ENCODE data around the gene TEK. TPM values are rescaled to one million over a fixed set of nuclear protein-coding genes. Genes with fewer than 3 reads are reported as not detected.
"Not testable (repeated sequence)": the region's sequence is repeated elsewhere in the genome, so short reads cannot be mapped to it uniquely, and the experiment has no call there.

TEK gene
- total RNA-seq, 6 donors from 2014 or later: 13.6 to 46.7 (median 26.5) TPM

DNA sequence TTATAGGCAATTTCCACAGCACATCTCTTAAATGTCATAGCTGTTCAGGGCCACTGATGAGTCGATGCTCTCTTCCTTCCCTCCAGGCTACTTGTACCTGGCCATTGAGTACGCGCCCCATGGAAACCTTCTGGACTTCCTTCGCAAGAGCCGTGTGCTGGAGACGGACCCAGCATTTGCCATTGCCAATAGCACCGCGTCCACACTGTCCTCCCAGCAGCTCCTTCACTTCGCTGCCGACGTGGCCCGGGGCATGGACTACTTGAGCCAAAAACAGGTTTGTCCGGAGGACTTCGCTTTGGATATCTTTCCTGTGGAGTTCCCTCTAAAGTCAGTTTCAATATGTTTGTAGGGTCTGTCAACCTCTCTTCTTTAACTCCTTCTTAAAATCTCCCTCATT lies 103.6 kb downstream of the TEK start:
- ATAC-seq (ENCODE audit: low FRiP score in 2 of 2) (no peak), DNase-seq (peak in 1 of 2 donors; percentile 42)
- no peaks in the 10 kb centered on the region for H3K9me3 ChIP-seq
- no peak overlapping the region for H3K27ac ChIP-seq
- peaks cover 0 to 8% (median 3%) of the 10 kb centered on the region in 4 donors for H3K4me1 ChIP-seq
- WGBS, 2 donors: 93 to 97% methylated on average over 14 of the region's 14 CpGs
- H3K27me3 ChIP-seq: no peaks in the 10 kb centered on the region
- TF ChIP-seq EP300 (IDR thresholded peaks at IDR 0.05): no peak
- no peak for TF ChIP-seq POLR2AphosphoS5 (IDR thresholded peaks at IDR 0.05)
- TF ChIP-seq POLR2A (IDR thresholded peaks at IDR 0.05): no peak
- TF ChIP-seq CTCF (IDR thresholded peaks at IDR 0.05): no peak
- peaks cover 0 to 35% (median 5%) of the 10 kb centered on the region in 4 donors for H3K36me3 ChIP-seq
- no peak overlapping the region for H3K4me3 ChIP-seq

DNA sequence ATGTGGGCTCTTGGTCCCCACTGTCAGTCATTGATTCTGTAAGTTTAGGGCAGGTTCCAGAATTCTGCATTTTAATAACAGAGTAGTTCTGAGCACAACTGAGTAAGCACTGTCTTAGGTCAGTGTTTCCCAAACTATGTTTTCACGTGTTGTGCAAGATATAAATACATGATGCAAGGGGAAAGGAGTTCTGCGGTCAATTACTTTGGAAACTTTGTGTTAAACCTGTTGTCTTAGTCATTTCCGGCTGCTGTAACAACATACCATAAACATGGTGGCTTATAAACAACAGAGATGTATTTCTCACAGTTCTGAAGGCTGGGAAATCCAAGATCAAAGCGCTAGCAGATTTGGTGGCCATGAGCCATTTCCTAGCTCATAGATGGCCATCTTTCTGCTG lies 118.2 kb downstream of the TEK start:
- ATAC-seq (ENCODE audit: low FRiP score in 2 of 2) (no peak), DNase-seq (no peak)
- Histone ChIP-seq H3K9me3 (peaks cover 0 to 4% (median 2%) of the 10 kb centered on the region in 4 donors), H3K4me3 (no peak overlapping the region), H3K36me3 (peaks cover 0 to 52% (median 5%) of the 10 kb centered on the region in 4 donors), H3K4me1 (no peaks in the 10 kb centered on the region), H3K27ac (no peak overlapping the region), H3K27me3 (no peaks in the 10 kb centered on the region)
- TF ChIP-seq EP300 (IDR thresholded peaks at IDR 0.05): no peak
- TF ChIP-seq CTCF (IDR thresholded peaks at IDR 0.05): no peak
- TF ChIP-seq POLR2AphosphoS5 (IDR thresholded peaks at IDR 0.05): no peak
- no peak for TF ChIP-seq POLR2A (IDR thresholded peaks at IDR 0.05)
- WGBS, 2 donors: 83 to 93% methylated on average over 4 of the region's 4 CpGs

GRCh38 chr9:27239648-27240047 lies 130.6 kb downstream of the TEK start:
- H3K9me3 ChIP-seq: peaks cover 3 to 22% (median 17%) of the 10 kb centered on the region in 4 donors
- H3K36me3 ChIP-seq; H3K4me3 ChIP-seq; ATAC-seq (ENCODE audit: low FRiP score in 2 of 2); H3K27ac ChIP-seq; H3K4me1 ChIP-seq; H3K27me3 ChIP-seq: not testable (repeated sequence)
- peak in 1 of 2 donors; percentile 46 for DNase-seq
- WGBS, 2 donors: 74 to 80% methylated on average over 11 to 12 of the region's 12 CpGs

DNA sequence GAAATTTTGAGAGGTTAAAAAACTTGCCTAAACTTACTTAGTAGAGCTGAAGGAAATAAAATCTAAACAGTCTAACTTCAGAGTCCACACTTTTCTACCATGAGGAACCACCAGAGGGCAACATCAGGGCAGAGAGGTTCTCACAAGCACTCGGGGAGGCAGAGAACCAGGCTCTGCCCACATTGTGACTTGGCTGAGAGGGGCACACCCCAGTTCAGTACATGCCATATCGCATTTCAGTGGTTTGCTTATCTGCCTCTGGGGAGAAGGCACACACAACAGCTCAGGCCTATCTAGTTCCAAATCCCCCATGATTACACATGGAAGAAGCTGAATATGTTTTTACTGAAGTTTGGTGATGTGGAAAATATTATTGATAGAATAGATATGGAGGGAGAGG lies 138.7 kb downstream of the TEK start:
- TF ChIP-seq CTCF (IDR thresholded peaks at IDR 0.05) (peak; percentile 27 to 62 (median 37)), POLR2A (IDR thresholded peaks at IDR 0.05) (no peak)
- H3K36me3 ChIP-seq: no peaks in the 10 kb centered on the region
- 0 to 19% methylated on average over 2 of the region's 2 CpGs for WGBS, 2 donors
- no peak overlapping the region for H3K4me3 ChIP-seq
- no peaks in the 10 kb centered on the region for H3K27me3 ChIP-seq
- peak; percentile 84 to 87 for ATAC-seq (ENCODE audit: low FRiP score in 2 of 2)
- DNase-seq: peak in 1 of 2 donors; percentile 70
- H3K9me3 ChIP-seq: no peaks in the 10 kb centered on the region
- no peak overlapping the region for H3K27ac ChIP-seq
- H3K4me1 ChIP-seq: no peaks in the 10 kb centered on the region

DNA sequence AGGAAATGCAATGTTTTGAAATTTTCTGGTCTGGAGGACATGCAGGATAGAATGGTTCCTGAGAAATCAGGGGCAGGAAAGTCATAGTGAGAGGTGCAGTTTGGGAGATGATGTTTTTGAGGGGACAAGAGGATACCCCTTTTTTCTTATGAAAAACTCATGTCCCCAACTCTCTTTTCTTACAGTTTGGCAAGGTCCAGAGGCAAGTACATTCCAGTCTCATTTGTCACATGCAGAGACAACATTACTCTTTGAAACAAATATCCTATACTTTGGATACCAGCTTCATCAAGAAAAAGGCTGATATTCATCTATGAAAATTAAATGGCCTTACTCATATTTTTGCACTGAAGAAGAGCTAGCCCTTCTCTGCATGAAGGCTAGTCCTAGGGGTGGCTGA lies 139.7 kb downstream of the TEK start:
- H3K27me3 ChIP-seq: no peaks in the 10 kb centered on the region
- DNase-seq: no peak
- no peak overlapping the region for H3K27ac ChIP-seq
- ATAC-seq (ENCODE audit: low FRiP score in 2 of 2): no peak
- no peaks in the 10 kb centered on the region for H3K9me3 ChIP-seq
- no peaks in the 10 kb centered on the region for H3K36me3 ChIP-seq
- H3K4me1 ChIP-seq: no peaks in the 10 kb centered on the region
- H3K4me3 ChIP-seq: no peak overlapping the region
- TF ChIP-seq POLR2A (IDR thresholded peaks at IDR 0.05) (no peak), EP300 (IDR thresholded peaks at IDR 0.05) (no peak), CTCF (IDR thresholded peaks at IDR 0.05) (no peak), POLR2AphosphoS5 (IDR thresholded peaks at IDR 0.05) (no peak)
